T47D (cell line): ENCODE data around the gene CNTF.

Source experiments
- DNase-seq, 2 experiments: peaks; one replicate each; pipeline versions ENCODE4 v3.0.0 to v3.0.0-alpha.2; 2011 to 2012; ENCODE audit warnings: low read depth in 1 of 2, low spot score in 1 of 2
- JUND ChIP-seq: IDR thresholded peaks from 2 replicates; pipeline ENCODE4 v1.6.1; 2012; ENCODE audit warnings: low read depth
- in situ Hi-C: cut with HindIII; loops from 2 replicates; pipeline ENCODE4 v1.10.0; 2016; ENCODE audit warnings: low sequenced_read_pairs, low pct_unique_long_range_greater_than_20kb

The CNTF gene

GRCh38 chr11:58658623-58659022 lies 36.2 kb downstream of the CNTF start:
- no peak for TF ChIP-seq JUND
- in situ Hi-C loops: no loop called here
- no peak for DNase-seq

- in situ Hi-C loops: no loop called here
- DNase-seq: no peak
- no peak for TF ChIP-seq JUND
Observed at GRCh38 chr11:58659404-58659803, 36.9 kb downstream of the CNTF start.

GRCh38 chr11:58659910-58660570 lies 37.6 kb downstream of the CNTF start:
- TF ChIP-seq JUND: no peak
- DNase-seq: no peak
- in situ Hi-C loops: no loop called here

- in situ Hi-C loops: no loop called here
- DNase-seq: no peak
- no peak for TF ChIP-seq JUND
Observed at GRCh38 chr11:58671983-58672633, 49.6 kb downstream of the CNTF start.

GRCh38 chr11:58674609-58675008 lies 52.1 kb downstream of the CNTF start:
- in situ Hi-C loops: no loop called here
- DNase-seq: no peak
- no peak for TF ChIP-seq JUND
